IMR-90 (cell line): ENCODE data around the gene KRTAP10-10. TPM values are rescaled to one million over a fixed set of nuclear protein-coding genes. Genes with fewer than 3 reads are reported as not detected.

ENCODE experiments used
- ATAC-seq: fragments of 200-7000 bp; cut with Tn5 transposase; 2 replicates; pipeline ENCODE4 v1.9.1; 2020; ENCODE audit warnings: low read depth, mild to moderate bottlenecking, moderate library complexity
- BruUV-seq: library from RNA; stranded (reverse); fragments of 400-500 nt; replicated peaks from 2 replicates; lab custom pipeline; 2021; lab: Mats Ljungman, UMichigan
- CTCF ChIA-PET: fragments of 300-600 bp; formaldehyde crosslinking; extraction: SDS; loops from one replicate; lab custom pipeline; 2021; ENCODE audit warnings: antibody characterized with exemption; lab: Yijun Ruan, JAX
- POLR2A ChIA-PET: fragments of 300-600 bp; sonication (Branson Sonifier 250); formaldehyde crosslinking; loops from one replicate; lab custom pipeline; 2022; ENCODE audit warnings: antibody characterized with exemption; ENCODE audit not compliant: unreplicated experiment; lab: Charles Lee
- DNase-seq: peaks from one replicate; pipeline ENCODE4 v3.0.0; 2013
- H2AFZ ChIP-seq: replicated peaks from 2 replicates; pipeline ENCODE3; 2013; ENCODE audit warnings: low read length, mild to moderate bottlenecking; ENCODE audit not compliant: poor library complexity
- H2AK5ac ChIP-seq: 2 replicates; pipeline ENCODE4 v1.6.1; 2013; ENCODE audit warnings: low read depth, low read length, inconsistent platforms
- H2AK9ac ChIP-seq: replicated peaks from 2 replicates; pipeline ENCODE3; 2013; ENCODE audit warnings: mild to moderate bottlenecking, low read depth, low read length, moderate library complexity; ENCODE audit not compliant: poor library complexity
- H2BK120ac ChIP-seq: 2 replicates; pipeline ENCODE4 v1.6.1; 2013; ENCODE audit warnings: low read depth, low read length, inconsistent platforms
- H2BK15ac ChIP-seq: 3 replicates; pipeline ENCODE4 v1.6.1; 2013; ENCODE audit warnings: low read depth, low read length, inconsistent platforms
- H2BK20ac ChIP-seq: 2 replicates; pipeline ENCODE4 v1.6.1; 2013; ENCODE audit warnings: low read depth, mild to moderate bottlenecking, inconsistent platforms, low read length, moderate library complexity
- H2BK5ac ChIP-seq: 2 replicates; pipeline ENCODE4 v1.6.1; 2013; ENCODE audit warnings: mild to moderate bottlenecking, low read depth, low read length, inconsistent platforms; ENCODE audit not compliant: poor library complexity, severe bottlenecking
- H3K14ac ChIP-seq: replicated peaks from 2 replicates; pipeline ENCODE4 v1.6.1; 2013; ENCODE audit warnings: low read depth, low read length, inconsistent platforms
- H3K18ac ChIP-seq: 2 replicates; pipeline ENCODE4 v1.6.1; 2013; ENCODE audit warnings: low read depth, low read length, control low read depth
- H3K23ac ChIP-seq: 2 replicates; pipeline ENCODE4 v1.6.1; 2013; ENCODE audit warnings: low read depth, low read length, inconsistent platforms
- H3K27ac ChIP-seq: 2 replicates; pipeline ENCODE4 v1.5.1; 2013; ENCODE audit warnings: mild to moderate bottlenecking, control low read depth, low read length; ENCODE audit not compliant: insufficient read depth
- H3K27me3 ChIP-seq: 2 replicates; pipeline ENCODE4 v1.6.1; 2013; ENCODE audit warnings: low read length; ENCODE audit not compliant: control insufficient read depth, insufficient read depth
- H3K36me3 ChIP-seq: 2 replicates; pipeline ENCODE4 v1.6.1; 2013; ENCODE audit warnings: low read length, mixed read lengths; ENCODE audit not compliant: control insufficient read depth, insufficient read depth
- H3K4ac ChIP-seq: 2 replicates; pipeline ENCODE4 v1.6.1; 2013; ENCODE audit warnings: low read depth, low read length, inconsistent platforms
- H3K4me1 ChIP-seq: 2 replicates; pipeline ENCODE4 v1.6.1; 2013; ENCODE audit warnings: low read length, mixed read lengths; ENCODE audit not compliant: control insufficient read depth, insufficient read depth
- H3K4me2 ChIP-seq: 2 replicates; pipeline ENCODE4 v1.6.1; 2013; ENCODE audit warnings: low read depth, mild to moderate bottlenecking, control low read depth, low read length, moderate library complexity
- H3K4me3 ChIP-seq: 2 replicates; pipeline ENCODE4 v1.5.1; 2013; ENCODE audit warnings: low read depth, mild to moderate bottlenecking, control low read depth, low read length, moderate library complexity; ENCODE audit not compliant: insufficient read depth
- H3K56ac ChIP-seq: 2 replicates; pipeline ENCODE4 v1.6.1; 2013; ENCODE audit warnings: low read length, inconsistent platforms; ENCODE audit not compliant: insufficient read depth; ENCODE audit errors: extremely low read depth
- H3K79me1 ChIP-seq, 2 experiments: 2 replicates each; pipeline ENCODE4 v1.6.1; 2013; ENCODE audit warnings: low read length in 2 of 2, inconsistent platforms in 1 of 2, low read depth in 1 of 2
- H3K9ac ChIP-seq: 2 replicates; pipeline ENCODE4 v1.6.1; 2013; ENCODE audit warnings: low read depth, low read length, control low read depth
- H3K9me1 ChIP-seq: 2 replicates; pipeline ENCODE4 v1.6.1; 2013; ENCODE audit warnings: low read length, inconsistent platforms; ENCODE audit not compliant: insufficient read depth
- H3K9me3 ChIP-seq: 2 replicates; pipeline ENCODE4 v1.6.1; 2013; ENCODE audit warnings: low read length; ENCODE audit not compliant: control insufficient read depth, insufficient read depth
- H4K20me1 ChIP-seq: 2 replicates; pipeline ENCODE4 v1.6.1; 2013; ENCODE audit warnings: low read length, inconsistent platforms; ENCODE audit not compliant: insufficient read depth
- H4K5ac ChIP-seq: 2 replicates; pipeline ENCODE4 v1.6.1; 2013; ENCODE audit warnings: mild to moderate bottlenecking, low read depth, low read length, control low read depth
- H4K8ac ChIP-seq, 2 experiments: 2 replicates each; pipeline ENCODE4 v1.6.1; 2013; ENCODE audit warnings: low read depth in 2 of 2, low read length in 2 of 2, control low read depth in 1 of 2, inconsistent platforms in 1 of 2
- H4K91ac ChIP-seq: 2 replicates; pipeline ENCODE4 v1.6.1; 2013; ENCODE audit warnings: low read depth, low read length, inconsistent platforms; ENCODE audit not compliant: insufficient read depth
- BHLHE40 ChIP-seq: fragments of 150-350 bp; IDR thresholded peaks from 2 replicates; pipeline ENCODE4 v1.6.1; 2016; ENCODE audit warnings: mild to moderate bottlenecking, low read depth, low read length
- CEBPB ChIP-seq: IDR thresholded peaks from 2 replicates; pipeline ENCODE4 v1.6.1; 2012; ENCODE audit warnings: low read depth, low read length, improper control_type of control experiment
- CHD1 ChIP-seq: IDR thresholded peaks from 2 replicates; pipeline ENCODE4 v1.6.1; 2012; ENCODE audit warnings: low read depth, low read length, improper control_type of control experiment
- FOS ChIP-seq: fragments of 150-350 bp; IDR thresholded peaks from 2 replicates; pipeline ENCODE4 v1.6.1; 2016; ENCODE audit warnings: low read depth, low read length
- MAFK ChIP-seq: IDR thresholded peaks from 2 replicates; pipeline ENCODE4 v1.6.1; 2012; ENCODE audit warnings: low read depth, low read length, improper control_type of control experiment
- MAZ ChIP-seq: IDR thresholded peaks from 2 replicates; pipeline ENCODE4 v1.6.1; 2012; ENCODE audit warnings: low read depth, mild to moderate bottlenecking, low read length, improper control_type of control experiment, moderate library complexity, borderline replicate concordance
- MXI1 ChIP-seq: IDR thresholded peaks from 2 replicates; pipeline ENCODE4 v1.6.1; 2012; ENCODE audit warnings: low read depth, mild to moderate bottlenecking, low read length, moderate library complexity, borderline replicate concordance
- NFE2L2 ChIP-seq: fragments of 150-350 bp; IDR thresholded peaks from 2 replicates; pipeline ENCODE4 v1.6.1; 2016; ENCODE audit warnings: low read depth, mild to moderate bottlenecking, low read length
- POLR2A ChIP-seq: IDR thresholded peaks from 2 replicates; pipeline ENCODE4 v1.6.1; 2012; ENCODE audit warnings: mild to moderate bottlenecking, low read depth, low read length
- RAD21 ChIP-seq: IDR thresholded peaks from 2 replicates; pipeline ENCODE4 v1.6.1; 2012; ENCODE audit warnings: low read length, improper control_type of control experiment
- RCOR1 ChIP-seq: IDR thresholded peaks from 2 replicates; pipeline ENCODE4 v1.6.1; 2012; ENCODE audit warnings: mild to moderate bottlenecking, low read length, improper control_type of control experiment; ENCODE audit not compliant: insufficient replicate concordance
- RFX5 ChIP-seq: IDR thresholded peaks from 2 replicates; pipeline ENCODE4 v1.8.0; 2012; ENCODE audit warnings: low read depth, mild to moderate bottlenecking, low read length, moderate library complexity
- SMC3 ChIP-seq: fragments of 150-350 bp; IDR thresholded peaks from 2 replicates; pipeline ENCODE4 v1.6.1; 2016; ENCODE audit warnings: low read depth, mild to moderate bottlenecking, antibody characterized with exemption, low read length, moderate library complexity
- WGBS, 2 experiments: methylation state at CpG; one replicate each; pipeline versions ENCODE4 v1.1.5 to v1.1.7; 2013; ENCODE audit warnings: missing lambda C conversion rate in 2 of 2; ENCODE audit not compliant: insufficient read length in 1 of 2; ENCODE audit errors: extremely low coverage in 2 of 2; 5-methylcytosine and 5-hydroxymethylcytosine counted together
- dilution Hi-C: fragments of 300-500 bp; cut with HindIII; formaldehyde crosslinking; loops from one replicate; pipeline ENCODE4 v1.14.3; 2018; ENCODE audit warnings: low sequenced_read_pairs; ENCODE audit not compliant: unreplicated experiment
- in situ Hi-C: fragments of 300-500 bp; cut with MboI; formaldehyde crosslinking; loops from 3 replicates; pipeline ENCODE4 v1.14.3; 2019; ENCODE audit warnings: low sequenced_read_pairs, inconsistent platforms, mixed read lengths
- intact Hi-C: fragments of 100-400 bp; cut with micrococcal nuclease; formaldehyde crosslinking; loops from 2 replicates; pipeline ENCODE4 v1.10.0; 2022
- polyA plus RNA-seq, 3 experiments: library from polyadenylated mRNA; depleted of rRNA; stranded (reverse); fragments of >200 nt; gene quantifications; 2 replicates each; pipeline ENCODE4 v1.2.3, GENCODE V29; 2012; ENCODE audit warnings: low replicate concordance in 1 of 3
- total RNA-seq: library from RNA; depleted of rRNA; stranded (reverse); fragments of >200 nt; gene quantifications from 2 replicates; pipeline ENCODE4 v1.2.3, GENCODE V29; 2012
- TF ChIP-seq, protein P1 (sequence below): fragments of 150-350 bp; IDR thresholded peaks from 2 replicates; pipeline ENCODE4 v1.6.1; 2017; ENCODE audit warnings: mild to moderate bottlenecking, antibody characterized with exemption, low read length, low read depth
- TF ChIP-seq, protein P2 (sequence below): conservative IDR thresholded peaks from 2 replicates; pipeline ENCODE4 v1.5.1; 2012; ENCODE audit warnings: mild to moderate bottlenecking, low read depth, low read length, improper control_type of control experiment
- TF ChIP-seq, protein P3 (sequence below): fragments of 150-350 bp; IDR thresholded peaks from 2 replicates; pipeline ENCODE4 v1.6.1; 2016; ENCODE audit warnings: low read depth, mild to moderate bottlenecking, low read length, moderate library complexity, borderline replicate concordance

The KRTAP10-10 gene
- total and polyA plus RNA-seq, 2 of the 4 experiments (the other 2 are of a cell fraction), result not detected

DNA sequence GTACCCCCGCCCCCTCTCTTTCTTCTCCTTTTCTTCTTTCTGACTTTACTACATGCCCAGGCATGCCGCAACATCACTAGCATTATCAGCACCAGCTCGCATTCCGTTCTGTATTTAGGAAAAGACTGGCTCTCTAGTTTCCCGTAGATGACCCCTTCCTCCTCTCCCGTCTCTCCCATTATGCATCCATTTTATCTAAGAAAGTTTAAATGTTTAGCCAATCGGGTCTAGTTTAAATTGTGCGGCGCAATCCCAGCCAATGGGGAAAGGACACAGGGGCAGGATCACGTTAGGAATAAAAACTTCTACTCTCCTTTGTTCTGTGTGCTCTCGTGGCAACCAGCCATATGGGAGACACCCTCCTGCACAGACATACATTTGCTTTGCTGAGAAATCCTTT, 39.1 kb upstream of the KRTAP10-10 start:
- WGBS, 2 experiments, result 33% methylated on average over 1 of the region's 11 CpGs; no CpG with 5 or more reads in 1 of the 2 experiments
- dilution Hi-C loops, result no loop called here
- H3K4ac ChIP-seq, result no peak overlapping the region

More for the DNA sequence above, 39.1 kb upstream of the KRTAP10-10 start:
- no peak overlapping the region for H3K27ac ChIP-seq
- H3K9ac ChIP-seq, result no peak overlapping the region
- no peak overlapping the region for H3K56ac ChIP-seq
- no peak overlapping the region for H3K14ac ChIP-seq
- H3K79me1 ChIP-seq, result no peaks in the 10 kb centered on the region
- H3K4me2 ChIP-seq, result no peak overlapping the region
- no peak overlapping the region for H4K8ac ChIP-seq
- BruUV-seq, result no TSS peak
- POLR2A ChIA-PET, result no interaction called here
- no peak overlapping the region for H2AK9ac ChIP-seq
- in situ Hi-C loops (no loop called here), intact Hi-C loops (no loop called here)
- no peak for DNase-seq
- no peak overlapping the region for H4K91ac ChIP-seq
- H4K20me1 ChIP-seq, result no peaks in the 10 kb centered on the region
- no peaks in the 10 kb centered on the region for H3K4me1 ChIP-seq
- TF ChIP-seq BHLHE40 (no peak), MAZ (no peak), NFE2L2 (no peak), CHD1 (no peak), MAFK (no peak), RAD21 (no peak), RCOR1 (no peak), MXI1 (no peak), CEBPB (no peak), SMC3 (no peak), POLR2A (no peak), FOS (no peak), RFX5 (no peak)
- TF ChIP-seq, protein P1, sequence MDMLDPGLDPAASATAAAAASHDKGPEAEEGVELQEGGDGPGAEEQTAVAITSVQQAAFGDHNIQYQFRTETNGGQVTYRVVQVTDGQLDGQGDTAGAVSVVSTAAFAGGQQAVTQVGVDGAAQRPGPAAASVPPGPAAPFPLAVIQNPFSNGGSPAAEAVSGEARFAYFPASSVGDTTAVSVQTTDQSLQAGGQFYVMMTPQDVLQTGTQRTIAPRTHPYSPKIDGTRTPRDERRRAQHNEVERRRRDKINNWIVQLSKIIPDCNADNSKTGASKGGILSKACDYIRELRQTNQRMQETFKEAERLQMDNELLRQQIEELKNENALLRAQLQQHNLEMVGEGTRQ, result no peak
- TF ChIP-seq, protein P2, sequence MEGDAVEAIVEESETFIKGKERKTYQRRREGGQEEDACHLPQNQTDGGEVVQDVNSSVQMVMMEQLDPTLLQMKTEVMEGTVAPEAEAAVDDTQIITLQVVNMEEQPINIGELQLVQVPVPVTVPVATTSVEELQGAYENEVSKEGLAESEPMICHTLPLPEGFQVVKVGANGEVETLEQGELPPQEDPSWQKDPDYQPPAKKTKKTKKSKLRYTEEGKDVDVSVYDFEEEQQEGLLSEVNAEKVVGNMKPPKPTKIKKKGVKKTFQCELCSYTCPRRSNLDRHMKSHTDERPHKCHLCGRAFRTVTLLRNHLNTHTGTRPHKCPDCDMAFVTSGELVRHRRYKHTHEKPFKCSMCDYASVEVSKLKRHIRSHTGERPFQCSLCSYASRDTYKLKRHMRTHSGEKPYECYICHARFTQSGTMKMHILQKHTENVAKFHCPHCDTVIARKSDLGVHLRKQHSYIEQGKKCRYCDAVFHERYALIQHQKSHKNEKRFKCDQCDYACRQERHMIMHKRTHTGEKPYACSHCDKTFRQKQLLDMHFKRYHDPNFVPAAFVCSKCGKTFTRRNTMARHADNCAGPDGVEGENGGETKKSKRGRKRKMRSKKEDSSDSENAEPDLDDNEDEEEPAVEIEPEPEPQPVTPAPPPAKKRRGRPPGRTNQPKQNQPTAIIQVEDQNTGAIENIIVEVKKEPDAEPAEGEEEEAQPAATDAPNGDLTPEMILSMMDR, result no peak
- TF ChIP-seq, protein P3, sequence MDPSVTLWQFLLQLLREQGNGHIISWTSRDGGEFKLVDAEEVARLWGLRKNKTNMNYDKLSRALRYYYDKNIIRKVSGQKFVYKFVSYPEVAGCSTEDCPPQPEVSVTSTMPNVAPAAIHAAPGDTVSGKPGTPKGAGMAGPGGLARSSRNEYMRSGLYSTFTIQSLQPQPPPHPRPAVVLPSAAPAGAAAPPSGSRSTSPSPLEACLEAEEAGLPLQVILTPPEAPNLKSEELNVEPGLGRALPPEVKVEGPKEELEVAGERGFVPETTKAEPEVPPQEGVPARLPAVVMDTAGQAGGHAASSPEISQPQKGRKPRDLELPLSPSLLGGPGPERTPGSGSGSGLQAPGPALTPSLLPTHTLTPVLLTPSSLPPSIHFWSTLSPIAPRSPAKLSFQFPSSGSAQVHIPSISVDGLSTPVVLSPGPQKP, result no peak
- no peaks in the 10 kb centered on the region for H3K36me3 ChIP-seq
- no peak for ATAC-seq
- H3K9me3 ChIP-seq, result no peaks in the 10 kb centered on the region
- CTCF ChIA-PET, result no interaction called here
- no peak overlapping the region for H2BK5ac ChIP-seq
- no peak overlapping the region for H2AFZ ChIP-seq
- no peak overlapping the region for H2BK15ac ChIP-seq
- H2AK5ac ChIP-seq, result no peak overlapping the region
- H2BK20ac ChIP-seq, result no peak overlapping the region
- H3K4me3 ChIP-seq, result no peak overlapping the region
- no peaks in the 10 kb centered on the region for H3K9me1 ChIP-seq
- no peak overlapping the region for H3K18ac ChIP-seq
- H3K27me3 ChIP-seq, result peaks cover 2% of the 10 kb centered on the region; the same call in 1 of the 2 replicates
- H3K23ac ChIP-seq, result no peak overlapping the region
- no peak overlapping the region for H2BK120ac ChIP-seq
- no peak overlapping the region for H4K5ac ChIP-seq
